NT2/D1 (cell line): ENCODE data around the gene GARIN5A.

ENCODE experiments used
- DNase-seq: peaks from one replicate; pipeline ENCODE4 v3.0.0-alpha.2; 2011; ENCODE audit warnings: low read depth, low spot score
- H3K27me3 ChIP-seq: 2 replicates; pipeline ENCODE4 v1.6.0; 2011; ENCODE audit warnings: mild to moderate bottlenecking; ENCODE audit not compliant: insufficient read length, insufficient read depth
- H3K36me3 ChIP-seq: 2 replicates; pipeline ENCODE4 v1.6.1; 2011; ENCODE audit warnings: mild to moderate bottlenecking, low read length, mixed read lengths; ENCODE audit not compliant: insufficient read depth, insufficient read length
- H3K4me1 ChIP-seq: 2 replicates; pipeline ENCODE4 v1.5.1; 2011; ENCODE audit not compliant: insufficient read depth, insufficient read length
- H3K4me3 ChIP-seq: 2 replicates; pipeline ENCODE4 v1.5.1; 2011; ENCODE audit warnings: low read depth; ENCODE audit not compliant: insufficient read length
- H3K9ac ChIP-seq: 2 replicates; pipeline ENCODE4 v1.6.0; 2011; ENCODE audit warnings: low read depth; ENCODE audit not compliant: insufficient read length
- H3K9me3 ChIP-seq: 2 replicates; pipeline ENCODE4 v1.5.1; 2011; ENCODE audit warnings: mild to moderate bottlenecking, low read length; ENCODE audit not compliant: insufficient read depth
- SUZ12 ChIP-seq: IDR thresholded peaks from 2 replicates; pipeline ENCODE4 v1.6.1; 2011; ENCODE audit not compliant: insufficient read length, insufficient read depth; ENCODE audit errors: extremely low read depth
- YY1 ChIP-seq: IDR thresholded peaks from 2 replicates; pipeline ENCODE4 v1.6.1; 2011; ENCODE audit not compliant: insufficient read length, insufficient read depth
- ZNF274 ChIP-seq: IDR thresholded peaks from 2 replicates; pipeline ENCODE4 v1.6.1; 2011; ENCODE audit warnings: mild to moderate bottlenecking, low read depth, low read length

The GARIN5A gene

DNA sequence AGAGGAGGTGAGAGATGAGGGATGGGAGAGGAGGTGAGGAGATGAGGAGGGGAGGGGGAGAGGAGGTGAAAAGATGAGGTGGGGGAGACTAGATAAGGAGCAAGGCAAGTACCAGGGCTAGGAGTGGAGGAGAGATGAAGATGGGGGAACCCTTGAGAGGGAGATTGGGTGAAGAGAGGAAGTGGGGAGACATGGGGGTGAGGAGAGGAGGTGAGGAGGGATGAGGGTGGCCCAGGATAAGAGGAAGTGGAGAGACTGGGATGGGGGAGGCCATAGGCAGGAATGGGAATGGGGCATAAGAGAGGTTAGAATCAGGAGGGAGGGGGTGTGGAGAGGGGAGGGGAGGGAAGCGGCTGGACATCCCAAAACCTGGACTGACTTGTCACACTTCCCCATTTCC, 17.0 kb downstream of the GARIN5A start:
- no peaks in the 10 kb centered on the region for H3K4me1 ChIP-seq
- H3K27me3 ChIP-seq = no peaks in the 10 kb centered on the region
- no peak overlapping the region for H3K9ac ChIP-seq
- no peak overlapping the region for H3K4me3 ChIP-seq
- no peak for DNase-seq
- H3K36me3 ChIP-seq = no peaks in the 10 kb centered on the region
- no peaks in the 10 kb centered on the region for H3K9me3 ChIP-seq
- TF ChIP-seq SUZ12 (no peak), YY1 (no peak), ZNF274 (no peak)

DNA sequence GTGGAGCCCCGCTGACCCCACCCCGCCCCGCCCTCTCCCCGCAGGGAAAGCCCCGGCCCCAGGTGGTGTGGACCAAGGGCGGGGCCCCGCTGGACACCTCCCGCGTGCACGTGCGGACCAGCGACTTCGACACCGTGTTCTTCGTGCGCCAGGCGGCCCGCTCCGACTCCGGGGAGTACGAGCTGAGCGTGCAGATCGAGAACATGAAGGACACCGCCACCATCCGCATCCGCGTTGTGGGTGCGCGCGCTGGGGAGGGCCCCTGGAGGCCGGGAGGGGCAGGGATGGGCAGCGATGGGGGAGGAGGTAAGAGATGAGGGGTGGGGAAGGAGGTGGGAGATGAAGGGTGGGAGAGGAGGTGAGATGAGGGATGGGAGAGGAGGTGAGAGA, 17.6 kb downstream of the GARIN5A start:
- H3K9ac ChIP-seq = no peak overlapping the region
- H3K27me3 ChIP-seq = no peaks in the 10 kb centered on the region
- no peak for DNase-seq
- H3K36me3 ChIP-seq = no peaks in the 10 kb centered on the region
- no peak for TF ChIP-seq ZNF274
- TF ChIP-seq YY1 = no peak
- TF ChIP-seq SUZ12 = no peak
- no peak overlapping the region for H3K4me3 ChIP-seq
- no peaks in the 10 kb centered on the region for H3K9me3 ChIP-seq
- no peaks in the 10 kb centered on the region for H3K4me1 ChIP-seq

DNA sequence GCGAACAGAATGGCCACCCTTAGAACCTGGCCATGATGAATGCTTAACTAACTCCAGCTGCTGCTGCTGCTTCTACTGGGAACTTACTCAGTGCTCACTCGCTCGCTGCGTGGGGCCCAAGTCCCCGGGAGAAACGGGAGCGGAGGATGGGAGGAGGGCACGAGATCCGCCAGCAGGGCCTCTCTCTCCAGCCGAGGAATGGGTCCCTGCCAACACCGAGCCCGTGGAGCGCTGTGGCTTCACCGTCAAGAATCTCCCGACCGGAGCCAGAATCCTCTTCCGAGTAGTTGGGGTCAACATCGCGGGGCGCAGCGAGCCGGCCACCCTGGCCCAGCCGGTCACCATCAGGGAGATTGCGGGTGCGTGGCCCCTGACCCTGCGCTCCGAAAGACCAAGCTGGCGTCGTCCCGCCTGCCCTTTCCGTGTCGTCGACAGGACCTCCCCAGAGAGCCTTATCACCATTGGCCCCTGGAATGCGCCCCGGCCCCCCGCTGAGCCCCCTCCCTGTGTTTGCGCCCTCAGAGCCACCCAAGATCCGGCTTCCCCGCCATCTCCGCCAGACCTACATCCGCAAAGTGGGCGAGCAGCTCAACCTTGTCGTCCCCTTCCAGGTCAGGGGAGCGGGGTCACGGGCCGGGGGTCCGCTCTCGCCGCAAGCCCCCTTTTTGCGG, 18.1 kb downstream of the GARIN5A start:
- no peak overlapping the region for H3K4me3 ChIP-seq
- no peak overlapping the region for H3K9ac ChIP-seq
- H3K27me3 ChIP-seq = no peaks in the 10 kb centered on the region
- no peak for DNase-seq
- H3K9me3 ChIP-seq = no peaks in the 10 kb centered on the region
- H3K36me3 ChIP-seq = no peaks in the 10 kb centered on the region
- no peaks in the 10 kb centered on the region for H3K4me1 ChIP-seq
- TF ChIP-seq SUZ12 = no peak
- no peak for TF ChIP-seq ZNF274
- no peak for TF ChIP-seq YY1

DNA sequence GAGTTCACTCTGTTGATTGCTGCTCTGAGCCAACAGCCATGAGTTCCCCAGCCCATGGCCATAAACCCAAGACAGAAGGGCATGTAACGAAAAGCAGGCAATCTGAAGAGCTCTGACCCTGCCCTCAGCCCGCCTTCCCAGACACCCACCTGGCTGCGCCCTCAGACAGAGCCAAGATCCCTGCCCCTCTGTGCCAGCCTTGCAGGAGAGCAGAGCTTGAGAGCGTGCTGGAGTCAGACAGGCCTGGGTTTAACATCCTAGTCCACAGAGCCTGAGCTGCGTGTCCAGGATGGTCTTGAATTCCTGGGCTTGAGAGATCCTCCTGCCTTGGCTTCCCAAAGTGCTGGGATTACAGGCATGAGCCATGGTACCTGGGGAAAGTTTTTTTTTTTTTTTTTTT, 19.3 kb downstream of the GARIN5A start:
- no peak overlapping the region for H3K9ac ChIP-seq
- no peaks in the 10 kb centered on the region for H3K4me1 ChIP-seq
- no peak overlapping the region for H3K4me3 ChIP-seq
- no peak for TF ChIP-seq ZNF274
- TF ChIP-seq YY1 = no peak
- no peak for TF ChIP-seq SUZ12
- H3K36me3 ChIP-seq = no peaks in the 10 kb centered on the region
- H3K9me3 ChIP-seq = no peaks in the 10 kb centered on the region
- no peaks in the 10 kb centered on the region for H3K27me3 ChIP-seq
- DNase-seq = no peak

DNA sequence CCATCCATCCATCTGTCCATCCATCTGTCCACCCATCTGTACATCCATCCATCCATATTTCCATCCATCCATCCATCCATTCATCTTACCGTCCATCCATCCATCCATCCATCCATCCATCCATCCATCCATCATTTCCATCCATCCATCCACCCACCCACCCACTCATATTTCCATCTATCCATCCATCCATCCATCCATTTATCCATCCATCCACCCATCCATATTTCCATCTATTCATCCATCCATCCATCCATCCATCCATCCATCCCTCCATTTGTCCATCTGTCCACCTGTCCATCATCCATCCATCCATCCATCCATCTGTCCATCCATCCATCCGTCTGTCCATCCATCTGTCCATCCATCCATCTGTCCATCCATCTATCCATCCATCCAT, 20.7 kb downstream of the GARIN5A start:
- H3K4me1 ChIP-seq = no peaks in the 10 kb centered on the region
- H3K9ac ChIP-seq = no peak overlapping the region

DNA sequence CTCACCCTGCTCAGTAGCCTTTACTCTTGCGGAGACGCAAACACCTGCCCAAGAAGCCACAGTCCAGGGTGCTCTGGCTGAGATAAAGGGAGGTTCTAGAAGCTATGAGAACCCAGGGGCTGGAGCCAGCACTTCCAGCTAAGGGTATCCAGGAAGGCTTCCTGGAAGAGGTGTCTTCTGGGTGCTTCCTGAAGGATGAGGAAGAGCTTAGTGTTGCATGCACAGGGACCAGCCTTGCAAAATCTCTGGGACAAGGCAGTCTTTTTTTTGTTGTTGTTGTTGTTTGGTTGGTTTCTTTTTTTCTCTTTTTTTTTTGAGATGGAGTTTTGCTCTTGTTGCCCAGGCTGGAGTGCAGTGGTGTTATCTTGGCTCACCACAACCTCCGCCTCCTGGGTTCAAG, 23.4 kb downstream of the GARIN5A start:
- no peaks in the 10 kb centered on the region for H3K4me1 ChIP-seq
- H3K4me3 ChIP-seq = no peak overlapping the region
- no peaks in the 10 kb centered on the region for H3K36me3 ChIP-seq
- no peak for DNase-seq
- H3K27me3 ChIP-seq = no peaks in the 10 kb centered on the region
- H3K9me3 ChIP-seq = no peaks in the 10 kb centered on the region
- TF ChIP-seq ZNF274 (no peak), YY1 (no peak), SUZ12 (no peak)
- no peak overlapping the region for H3K9ac ChIP-seq

More for the DNA sequence above, 20.7 kb downstream of the GARIN5A start:
- Histone ChIP-seq H3K9me3 (no peaks in the 10 kb centered on the region), H3K27me3 (no peaks in the 10 kb centered on the region), H3K4me3 (no peak overlapping the region), H3K36me3 (no peaks in the 10 kb centered on the region)
- TF ChIP-seq ZNF274 (no peak), YY1 (no peak), SUZ12 (no peak)
- DNase-seq = no peak

DNA sequence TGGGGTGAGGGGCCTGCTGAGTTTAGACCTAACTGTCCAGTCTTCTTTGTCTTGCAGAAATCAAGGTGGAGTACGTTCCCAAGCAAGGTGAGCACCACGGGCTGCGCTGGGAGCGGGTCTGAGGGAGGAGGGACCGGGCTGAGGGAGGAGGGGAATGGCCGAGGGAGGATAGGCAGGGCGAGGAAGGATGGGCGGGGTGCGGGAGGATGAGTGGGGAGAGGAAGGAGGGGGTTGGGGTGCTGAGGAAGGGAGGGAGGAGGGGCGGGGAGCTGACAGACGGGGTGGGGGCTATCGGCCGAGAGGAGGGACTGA, 25.5 kb downstream of the GARIN5A start:
- Histone ChIP-seq H3K27me3 (no peaks in the 10 kb centered on the region), H3K9ac (no peak overlapping the region), H3K36me3 (no peaks in the 10 kb centered on the region), H3K4me3 (no peak overlapping the region), H3K4me1 (no peaks in the 10 kb centered on the region), H3K9me3 (no peaks in the 10 kb centered on the region)
- TF ChIP-seq YY1 (no peak), ZNF274 (no peak), SUZ12 (no peak)
- no peak for DNase-seq
